Retinal pigment epithelial cell (primary cell): Measurements from ENCODE around the gene AP3M1.

Experiments used
- DNase-seq: peaks from one replicate; pipeline ENCODE4 v3.0.0-alpha.2; 2010; ENCODE audit warnings: low read depth
- H3K4me3 ChIP-seq: 2 replicates; pipeline ENCODE4 v1.5.1; 2011; ENCODE audit warnings: mild to moderate bottlenecking, low read length, control low read depth, moderate library complexity
- TF ChIP-seq, protein P1 (sequence below): conservative IDR thresholded peaks from 2 replicates; pipeline ENCODE4 v1.5.1; 2011; ENCODE audit warnings: low read depth, low read length, control low read depth, inconsistent platforms

Gene AP3M1

DNA sequence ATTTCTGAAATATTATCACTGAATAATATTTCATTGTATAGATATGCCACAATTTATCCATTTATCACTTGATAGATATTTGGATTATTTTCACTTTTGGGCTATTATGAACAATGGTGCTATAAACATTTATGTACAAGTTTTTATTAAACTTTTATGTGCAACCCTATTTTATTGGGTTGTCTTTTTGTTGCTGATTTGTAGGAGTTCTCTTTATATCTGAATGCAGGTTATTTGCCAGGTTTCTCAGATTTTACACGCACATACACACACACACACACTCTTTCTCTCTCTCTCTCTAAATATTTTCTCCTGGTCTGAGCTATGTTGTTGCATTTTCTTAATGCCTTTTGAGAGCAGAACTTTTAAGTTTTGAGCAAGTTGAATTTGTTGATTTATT lies 36.6 kb upstream of the AP3M1 start:
- TF ChIP-seq, protein P1, sequence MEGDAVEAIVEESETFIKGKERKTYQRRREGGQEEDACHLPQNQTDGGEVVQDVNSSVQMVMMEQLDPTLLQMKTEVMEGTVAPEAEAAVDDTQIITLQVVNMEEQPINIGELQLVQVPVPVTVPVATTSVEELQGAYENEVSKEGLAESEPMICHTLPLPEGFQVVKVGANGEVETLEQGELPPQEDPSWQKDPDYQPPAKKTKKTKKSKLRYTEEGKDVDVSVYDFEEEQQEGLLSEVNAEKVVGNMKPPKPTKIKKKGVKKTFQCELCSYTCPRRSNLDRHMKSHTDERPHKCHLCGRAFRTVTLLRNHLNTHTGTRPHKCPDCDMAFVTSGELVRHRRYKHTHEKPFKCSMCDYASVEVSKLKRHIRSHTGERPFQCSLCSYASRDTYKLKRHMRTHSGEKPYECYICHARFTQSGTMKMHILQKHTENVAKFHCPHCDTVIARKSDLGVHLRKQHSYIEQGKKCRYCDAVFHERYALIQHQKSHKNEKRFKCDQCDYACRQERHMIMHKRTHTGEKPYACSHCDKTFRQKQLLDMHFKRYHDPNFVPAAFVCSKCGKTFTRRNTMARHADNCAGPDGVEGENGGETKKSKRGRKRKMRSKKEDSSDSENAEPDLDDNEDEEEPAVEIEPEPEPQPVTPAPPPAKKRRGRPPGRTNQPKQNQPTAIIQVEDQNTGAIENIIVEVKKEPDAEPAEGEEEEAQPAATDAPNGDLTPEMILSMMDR: no peak
- no peak overlapping the region for H3K4me3 ChIP-seq
- no peak for DNase-seq

DNA sequence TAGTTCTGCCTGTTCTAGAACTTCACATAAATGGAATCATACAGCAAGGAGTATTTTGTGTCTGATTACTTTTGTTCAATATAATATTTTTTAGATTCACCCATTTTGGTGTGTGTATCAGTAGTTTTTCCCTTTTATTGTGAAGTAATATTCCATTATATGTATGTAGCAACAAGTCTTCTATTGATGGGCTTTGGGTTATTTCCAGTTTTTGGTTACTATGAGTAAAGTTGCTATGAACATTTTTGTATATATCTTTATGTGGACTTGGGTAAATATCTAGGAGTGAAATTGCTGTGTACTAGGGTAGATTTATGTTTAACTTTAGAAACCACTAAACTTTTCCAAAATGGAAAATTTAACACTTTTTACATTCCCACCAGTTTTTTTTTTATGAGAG lies 36.0 kb upstream of the AP3M1 start:
- no peak overlapping the region for H3K4me3 ChIP-seq
- TF ChIP-seq, protein P1: no peak
- no peak for DNase-seq

DNA sequence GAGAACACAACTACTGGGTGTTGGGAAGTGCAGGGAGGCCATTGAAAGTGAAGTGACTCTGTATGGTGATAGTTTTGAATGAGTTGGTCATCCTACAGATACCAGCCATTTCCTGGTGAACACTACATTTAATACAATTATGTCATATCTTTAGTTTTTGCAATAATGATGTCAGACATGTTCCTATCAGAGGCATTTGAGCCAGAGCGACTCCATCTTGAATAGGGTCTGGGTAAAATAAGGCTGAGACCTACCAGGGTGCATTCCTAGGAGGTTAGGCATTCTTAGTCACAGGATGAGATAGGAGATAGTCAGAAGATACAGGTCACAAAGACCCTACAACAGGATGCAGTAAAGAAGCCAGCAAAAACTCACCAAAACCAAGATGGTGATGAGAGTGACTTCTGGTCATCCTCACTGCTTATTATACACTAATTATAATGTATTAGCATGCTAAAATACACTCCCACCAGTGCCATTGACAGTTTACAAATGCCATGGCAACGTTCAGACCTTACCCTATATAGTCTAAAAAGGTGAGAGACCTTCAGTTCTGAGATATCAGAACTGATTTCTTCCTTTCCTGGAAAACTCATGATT lies 28.6 kb upstream of the AP3M1 start:
- TF ChIP-seq, protein P1: no peak
- no peak for DNase-seq
- no peak overlapping the region for H3K4me3 ChIP-seq

DNA sequence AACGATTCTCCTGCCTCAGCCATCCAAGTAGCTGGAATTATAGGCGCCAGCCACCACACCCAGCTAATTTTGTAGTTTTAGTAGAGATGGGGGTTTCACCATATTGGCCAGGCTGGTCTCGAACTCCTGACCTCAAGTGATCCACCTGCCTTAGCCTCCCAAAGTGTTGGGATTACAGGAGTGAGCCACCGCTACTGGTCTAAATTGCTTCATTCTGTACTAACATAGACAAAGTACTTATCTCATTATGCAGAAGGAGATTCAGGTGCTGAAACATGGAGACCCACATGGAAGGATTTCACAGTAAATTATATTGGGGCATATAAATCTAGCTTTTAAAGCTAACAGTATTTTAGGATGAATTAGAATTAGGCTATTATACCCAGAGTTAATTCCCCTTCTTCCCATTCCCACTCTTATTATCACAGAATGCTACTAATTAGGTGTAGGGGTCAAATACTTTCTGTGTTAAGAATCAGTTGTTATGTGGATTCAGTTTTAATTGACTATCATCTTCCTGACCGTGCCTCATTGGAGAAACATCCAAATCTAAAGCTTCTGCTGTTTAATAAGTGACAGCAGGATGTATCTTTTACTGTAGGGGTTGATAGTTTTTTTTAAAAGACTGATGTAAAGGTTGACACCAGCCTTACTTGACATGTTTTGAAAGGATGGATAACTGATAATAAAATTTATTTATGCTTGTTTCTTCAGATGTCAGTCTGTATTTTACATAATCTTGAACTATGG lies 27.6 kb upstream of the AP3M1 start:
- no peak for DNase-seq
- TF ChIP-seq, protein P1: no peak
- H3K4me3 ChIP-seq: no peak overlapping the region

DNA sequence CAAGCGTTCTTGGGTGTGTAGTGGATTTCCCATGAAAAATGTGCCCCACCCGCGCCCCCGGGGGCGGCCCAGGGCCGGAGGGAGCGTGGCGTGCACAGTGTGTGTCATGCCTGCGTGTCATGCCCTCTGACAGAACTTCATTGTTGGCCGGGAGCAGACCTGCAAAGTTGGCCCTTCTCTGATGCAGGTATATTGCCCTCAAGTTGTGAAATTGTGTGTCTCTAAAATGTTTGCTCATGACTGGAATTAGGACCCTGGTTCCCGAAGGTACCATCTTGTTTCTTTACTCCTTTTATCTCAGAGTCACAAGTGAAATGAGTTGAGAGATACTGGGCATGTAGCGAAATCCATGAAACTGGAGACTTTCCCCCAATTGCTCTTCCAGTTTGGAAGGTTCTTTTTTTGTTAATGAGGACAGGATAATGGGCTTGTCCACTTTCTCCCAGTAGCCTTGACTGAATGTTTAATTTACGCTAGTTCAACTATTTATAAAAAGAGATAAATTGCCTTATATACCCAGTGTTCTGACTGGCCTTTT lies 26.6 kb upstream of the AP3M1 start:
- DNase-seq: no peak
- TF ChIP-seq, protein P1: no peak
- peak overlapping the region; percentile 91 for H3K4me3 ChIP-seq

DNA sequence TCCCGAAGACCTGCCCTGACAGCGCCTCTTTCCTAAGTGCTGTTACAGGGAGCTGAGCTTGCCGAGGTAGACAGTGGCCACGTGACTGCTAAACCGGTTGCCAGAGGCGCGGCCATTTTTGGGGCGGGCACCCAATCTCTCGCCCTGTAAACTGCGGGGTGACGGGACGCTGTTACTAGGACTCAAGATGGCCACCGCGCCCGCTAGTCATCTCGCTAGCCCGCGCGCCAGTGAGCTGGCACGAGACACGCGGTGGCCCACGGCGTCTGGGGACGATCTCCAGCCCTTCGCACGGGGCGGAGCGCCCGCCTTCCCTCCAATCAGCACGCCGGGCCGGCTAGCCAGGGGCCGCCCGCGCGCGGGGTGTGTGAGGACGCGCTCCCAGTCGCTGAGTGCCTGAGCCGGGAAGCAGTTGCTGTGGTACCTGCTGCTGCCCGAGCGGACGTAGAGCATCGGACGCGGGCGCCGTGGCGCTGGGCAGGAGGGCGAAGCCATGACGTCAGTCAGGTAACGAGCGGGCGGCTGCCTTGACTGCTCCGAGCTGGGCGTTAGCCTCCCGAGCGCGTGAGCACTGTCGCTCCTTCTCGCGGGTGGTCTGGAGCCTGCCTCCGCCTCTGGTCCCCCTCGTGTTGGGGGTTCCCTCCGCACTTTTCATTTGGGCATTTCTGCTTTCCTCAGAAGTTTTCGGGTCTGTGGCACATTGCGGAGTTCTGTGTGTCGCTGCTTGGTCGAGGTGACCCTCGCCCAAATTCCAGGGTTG lies 25.9 kb upstream of the AP3M1 start:
- peak overlapping the region; percentile 91 for H3K4me3 ChIP-seq
- TF ChIP-seq, protein P1: no peak
- DNase-seq: peak; percentile 77
